ENCODE data around the gene MYMK. TPM values are rescaled to one million over a fixed set of nuclear protein-coding genes. Genes with fewer than 3 reads are reported as not detected.

MYMK gene
- total RNA-seq, 2 donors from 2014 or later, result not detected

Other genes starting within 250 kb of the MYMK start
- gene ABO, start 249.8 kb downstream of the MYMK start, total RNA-seq, result 1 to 10 TPM; 3.9 to 9.2 TPM
- 10 to 100 TPM; 20.8 to 37.9 TPM for gene SURF6, start 188.8 kb downstream of the MYMK start, total RNA-seq
- gene MED22, start 176.8 kb downstream of the MYMK start, total RNA-seq, result 10 to 100 TPM; 15.8 to 16.3 TPM
- gene RPL7A, start 176.7 kb downstream of the MYMK start, total RNA-seq, result 1,000 to 10,000 TPM; 1,478 to 1,480 TPM
- 10 to 100 TPM; 31.0 to 43.1 TPM for gene SURF1, start 168.5 kb downstream of the MYMK start, total RNA-seq
- gene SURF2, start 168.4 kb downstream of the MYMK start, total RNA-seq, result 10 to 100 TPM; 20.0 to 27.0 TPM
- 100 to 1,000 TPM in 1 of 2 donors, 10 to 100 TPM in 1; 93.9 to 109 TPM for gene SURF4, start 148.9 kb downstream of the MYMK start, total RNA-seq
- not detected for gene STKLD1, start 148.6 kb downstream of the MYMK start, total RNA-seq
- 10 to 100 TPM; 15.6 to 21.8 TPM for gene REXO4, start 106.9 kb downstream of the MYMK start, total RNA-seq
- gene ADAMTS13, start 102.6 kb downstream of the MYMK start, total RNA-seq, result 1 to 10 TPM; 2.3 to 5.6 TPM
- 10 to 100 TPM; 19.2 to 25.4 TPM for gene CACFD1, start 65.0 kb downstream of the MYMK start, total RNA-seq
- 1 to 10 TPM; 2.6 to 3.0 TPM for gene SLC2A6, start 45.9 kb downstream of the MYMK start, total RNA-seq
- gene ADAMTSL2, start 9.7 kb upstream of the MYMK start, total RNA-seq, result 10 to 100 TPM in 1 of 2 donors, 1 to 10 TPM in 1; 4.2 to 21.8 TPM
- gene FAM163B, start 84.4 kb upstream of the MYMK start, total RNA-seq, result under 1 TPM in 1 of 2 donors, not detected in 1; 0.78 TPM
- not detected for gene DBH, start 111.4 kb upstream of the MYMK start, total RNA-seq
- gene SARDH, start 213.4 kb upstream of the MYMK start, total RNA-seq, result 10 to 100 TPM; 20.2 to 61.0 TPM